Neural cell (in vitro differentiated cells): ENCODE data around the gene KISS1R.

Source experiments
- CTCF ChIP-seq: fragments of 450-650 bp; IDR thresholded peaks from 2 replicates; pipeline ENCODE4 v1.5.1; 2014; ENCODE audit warnings: antibody characterized with exemption, mild to moderate bottlenecking, moderate library complexity; ENCODE audit not compliant: poor library complexity, severe bottlenecking
- EP300 ChIP-seq: fragments of 450-650 bp; conservative IDR thresholded peaks from 2 replicates; pipeline ENCODE4 v1.6.1; 2014; ENCODE audit warnings: antibody characterized with exemption, mild to moderate bottlenecking, moderate library complexity; ENCODE audit not compliant: poor library complexity, severe bottlenecking
- EZH2 ChIP-seq: fragments of 200-600, 300-800 bp; shearing (Covaris generic), sonication (generic); IDR thresholded peaks from 2 replicates; pipeline ENCODE4 v1.6.1; 2014; ENCODE audit warnings: antibody characterized with exemption, low read length, borderline replicate concordance, mild to moderate bottlenecking; ENCODE audit not compliant: insufficient read depth, poor library complexity, severe bottlenecking
- MXI1 ChIP-seq: fragments of 450-650 bp; conservative IDR thresholded peaks from 2 replicates; pipeline ENCODE4 v1.6.1; 2014; ENCODE audit warnings: antibody characterized with exemption, mild to moderate bottlenecking; ENCODE audit not compliant: poor library complexity, severe bottlenecking
- POLR2AphosphoS5 ChIP-seq: IDR thresholded peaks from 2 replicates; pipeline ENCODE4 v1.6.1; 2012
- RAD21 ChIP-seq: fragments of 450-650 bp; conservative IDR thresholded peaks from 2 replicates; pipeline ENCODE4 v1.6.1; 2014; ENCODE audit warnings: antibody characterized with exemption, mild to moderate bottlenecking, moderate library complexity
- REST ChIP-seq: IDR thresholded peaks from 2 replicates; pipeline ENCODE4 v1.6.1; 2012; ENCODE audit warnings: borderline replicate concordance
- SMC3 ChIP-seq: fragments of 450-650 bp; conservative IDR thresholded peaks from 2 replicates; pipeline ENCODE4 v1.6.1; 2014; ENCODE audit warnings: antibody characterized with exemption, mild to moderate bottlenecking, moderate library complexity; ENCODE audit not compliant: poor library complexity
- TAF1 ChIP-seq: IDR thresholded peaks from 2 replicates; pipeline ENCODE4 v1.6.1; 2012; ENCODE audit warnings: low read depth

GRCh38 chr19:926323-926588 lies 9.1 kb downstream of the KISS1R start:
- TF ChIP-seq CTCF (no peak), EZH2 (no peak), MXI1 (no peak), TAF1 (no peak), REST (no peak), EP300 (no peak), POLR2AphosphoS5 (no peak), RAD21 (no peak), SMC3 (no peak)
